Activated naive CD8-positive, alpha-beta T cell treated with anti-CD3 and anti-CD28 coated beads, Interleukin-2, amount 10 ng/mL, durations not matched to agents 7 days and 5 days (primary cell): ENCODE measurements around the gene RAB40B. TPM values are rescaled to one million over a fixed set of nuclear protein-coding genes. Genes with fewer than 3 reads are reported as not detected.

Source experiments
- ATAC-seq: fragments of 150-1000 bp; cut with Tn5 transposase; one replicate; pipeline ENCODE4 v1.10.0; 2021; ENCODE audit warnings: low read depth, moderate library complexity
- POLR2A ChIA-PET: fragments of 350-600 bp; sonication (Branson Sonifier 250); formaldehyde crosslinking; loops from one replicate; lab custom pipeline; 2021; ENCODE audit warnings: antibody characterized with exemption; lab: Charles Lee
- DNase-seq: peaks from one replicate; pipeline ENCODE4 v3.0.0; 2021
- H3K27ac Mint-ChIP-seq: one replicate; pipeline ENCODE4 v1.8.0; 2022; ENCODE audit warnings: mild to moderate bottlenecking, mixed read lengths
- H3K27me3 Mint-ChIP-seq: one replicate; pipeline ENCODE4 v1.8.0; 2022; ENCODE audit warnings: mild to moderate bottlenecking, moderate library complexity, mixed read lengths
- H3K36me3 Mint-ChIP-seq: one replicate; pipeline ENCODE4 v1.8.0; 2021; ENCODE audit warnings: mild to moderate bottlenecking, mixed read lengths
- H3K4me1 Mint-ChIP-seq: one replicate; pipeline ENCODE4 v1.8.0; 2021; ENCODE audit warnings: mixed read lengths
- H3K4me3 Mint-ChIP-seq: one replicate; pipeline ENCODE4 v1.8.0; 2022; ENCODE audit warnings: mild to moderate bottlenecking, moderate library complexity, mixed read lengths
- H3K9me3 Mint-ChIP-seq: one replicate; pipeline ENCODE4 v1.8.0; 2021; ENCODE audit warnings: mixed read lengths
- total RNA-seq, 2 experiments: library from RNA; stranded (reverse); gene quantifications; one replicate each; pipeline ENCODE4 v1.2.3, GENCODE V29; 2021

Gene RAB40B
- total RNA-seq, 2 experiments from 2014 or later: 3.3 to 3.5 TPM

GRCh38 chr17:82729479-82730260 is 31.2 kb upstream of the RAB40B start:
- Mint-ChIP-seq H3K36me3 (peaks cover 25% of the 10 kb centered on the region), H3K27me3 (no peaks in the 10 kb centered on the region), H3K9me3 (no peaks in the 10 kb centered on the region), H3K4me1 (no peaks in the 10 kb centered on the region), H3K27ac (no peak overlapping the region), H3K4me3 (no peak overlapping the region)
- ATAC-seq: no peak
- no peak for DNase-seq
- POLR2A ChIA-PET: interaction anchor here (0.5 to 3.8 kb wide), 3 partner anchors 13 to 86 kb away, joined by 3 to 13 read pairs (median 4); partner anchors contain the start of gene FN3KRP

- H3K4me3 Mint-ChIP-seq: no peak overlapping the region
- POLR2A ChIA-PET: interaction anchor here (3.8 kb wide), 1 partner anchor 10 kb away, joined by 13 read pairs; the partner anchor contains the start of gene FN3KRP
Measured at GRCh38 chr17:82726427-82726826, 27.9 kb upstream of the RAB40B start.

GRCh38 chr17:82723169-82723807 is 24.8 kb upstream of the RAB40B start:
- no peaks in the 10 kb centered on the region for H3K27me3 Mint-ChIP-seq
- H3K36me3 Mint-ChIP-seq: peaks cover 15% of the 10 kb centered on the region
- peaks cover 3% of the 10 kb centered on the region for H3K4me1 Mint-ChIP-seq
- POLR2A ChIA-PET: interaction anchor here (0.6 kb wide), 1 partner anchor 298 kb away, joined by 3 read pairs; no protein-coding TSS in a partner anchor
- ATAC-seq: no peak
- H3K27ac Mint-ChIP-seq: no peak overlapping the region
- H3K4me3 Mint-ChIP-seq: no peak overlapping the region
- DNase-seq: no peak
- H3K9me3 Mint-ChIP-seq: no peaks in the 10 kb centered on the region

More at GRCh38 chr17:82726427-82726826, 27.9 kb upstream of the RAB40B start:
- no peak for DNase-seq
- Mint-ChIP-seq H3K27me3 (no peaks in the 10 kb centered on the region), H3K4me1 (no peaks in the 10 kb centered on the region), H3K27ac (no peak overlapping the region), H3K36me3 (peaks cover 18% of the 10 kb centered on the region), H3K9me3 (no peaks in the 10 kb centered on the region)
- ATAC-seq: no peak

- Mint-ChIP-seq H3K4me3 (no peak overlapping the region), H3K27ac (no peak overlapping the region), H3K4me1 (peaks cover 9% of the 10 kb centered on the region), H3K36me3 (peaks cover 15% of the 10 kb centered on the region), H3K27me3 (no peaks in the 10 kb centered on the region), H3K9me3 (no peaks in the 10 kb centered on the region)
- ATAC-seq (no peak), DNase-seq (no peak)
- POLR2A ChIA-PET: no interaction called here
Measured at GRCh38 chr17:82722341-82723013, 24.0 kb upstream of the RAB40B start.

- DNase-seq (no peak), ATAC-seq (no peak)
- H3K27me3 Mint-ChIP-seq: no peaks in the 10 kb centered on the region
- no peaks in the 10 kb centered on the region for H3K9me3 Mint-ChIP-seq
- POLR2A ChIA-PET: no interaction called here
- no peak overlapping the region for H3K4me3 Mint-ChIP-seq
- H3K4me1 Mint-ChIP-seq: peaks cover 15% of the 10 kb centered on the region
- H3K36me3 Mint-ChIP-seq: peaks cover 14% of the 10 kb centered on the region
- H3K27ac Mint-ChIP-seq: no peak overlapping the region
Measured at GRCh38 chr17:82720204-82720603, 21.7 kb upstream of the RAB40B start.

- ATAC-seq (no peak), DNase-seq (no peak)
- no peak overlapping the region for H3K4me3 Mint-ChIP-seq
- POLR2A ChIA-PET: no interaction called here
- H3K4me1 Mint-ChIP-seq: peaks cover 15% of the 10 kb centered on the region
- no peaks in the 10 kb centered on the region for H3K27me3 Mint-ChIP-seq
- H3K27ac Mint-ChIP-seq: no peak overlapping the region
- H3K9me3 Mint-ChIP-seq: no peaks in the 10 kb centered on the region
- peaks cover 14% of the 10 kb centered on the region for H3K36me3 Mint-ChIP-seq
Measured at GRCh38 chr17:82718986-82719685, 20.6 kb upstream of the RAB40B start.

GRCh38 chr17:82716203-82717010 is 17.9 kb upstream of the RAB40B start, which contains the start of gene FN3KRP:
TSS of gene FN3KRP (plus strand) at chr17:82716706. CDS start at chr17:82716756, 50 bp downstream.
- Mint-ChIP-seq H3K4me1 (peaks cover 15% of the 10 kb centered on the region), H3K36me3 (peaks cover 3% of the 10 kb centered on the region), H3K27me3 (no peaks in the 10 kb centered on the region), H3K9me3 (no peaks in the 10 kb centered on the region), H3K27ac (peak within 1 kb of the TSS; percentile 91), H3K4me3 (peak within 1 kb of the TSS; percentile 89)
- POLR2A ChIA-PET: interaction anchor here (1.5 to 2.5 kb wide), 3 partner anchors 11 to 37 kb away, joined by 5 to 13 read pairs (median 5); no protein-coding TSS in a partner anchor
- peak; percentile 91 for DNase-seq
- ATAC-seq: peak; percentile 88

- POLR2A ChIA-PET: no interaction called here
- H3K27me3 Mint-ChIP-seq: no peaks in the 10 kb centered on the region
- no peak for ATAC-seq
- peaks cover 12% of the 10 kb centered on the region for H3K4me1 Mint-ChIP-seq
- DNase-seq: no peak
- H3K4me3 Mint-ChIP-seq: no peak overlapping the region
- H3K27ac Mint-ChIP-seq: no peak overlapping the region
- peaks cover 1% of the 10 kb centered on the region for H3K36me3 Mint-ChIP-seq
- H3K9me3 Mint-ChIP-seq: no peaks in the 10 kb centered on the region
Measured at GRCh38 chr17:82713071-82713723, 14.7 kb upstream of the RAB40B start.

- H3K4me3 Mint-ChIP-seq: no peak overlapping the region
- no peaks in the 10 kb centered on the region for H3K9me3 Mint-ChIP-seq
- no peak overlapping the region for H3K27ac Mint-ChIP-seq
- DNase-seq (no peak), ATAC-seq (no peak)
- H3K27me3 Mint-ChIP-seq: peaks cover 3% of the 10 kb centered on the region
- no peaks in the 10 kb centered on the region for H3K36me3 Mint-ChIP-seq
- POLR2A ChIA-PET: no interaction called here
- H3K4me1 Mint-ChIP-seq: peaks cover under 1% of the 10 kb centered on the region
Measured at GRCh38 chr17:82710499-82711232, 12.2 kb upstream of the RAB40B start.

- H3K27me3 Mint-ChIP-seq: peaks cover 3% of the 10 kb centered on the region
- no peaks in the 10 kb centered on the region for H3K36me3 Mint-ChIP-seq
- POLR2A ChIA-PET: no interaction called here
- H3K4me1 Mint-ChIP-seq: no peaks in the 10 kb centered on the region
- H3K27ac Mint-ChIP-seq: no peak overlapping the region
- no peak overlapping the region for H3K4me3 Mint-ChIP-seq
- ATAC-seq (no peak), DNase-seq (no peak)
- no peaks in the 10 kb centered on the region for H3K9me3 Mint-ChIP-seq
Measured at GRCh38 chr17:82709676-82710498, 11.4 kb upstream of the RAB40B start.
